Pancreas (tissue), 10 donors: ENCODE results near the gene SLMAP. TPM values are rescaled to one million over a fixed set of nuclear protein-coding genes. Genes with fewer than 3 reads are reported as not detected.

Source experiments
- ATAC-seq, 4 donors: fragments of 200-7000 bp; cut with Tn5 transposase; one replicate each; pipeline versions ENCODE4 v1.8.0 to v1.9.1; 2020; ENCODE audit warnings: mild to moderate bottlenecking in 4 of 4, moderate library complexity in 4 of 4
- DNase-seq, 6 donors: peaks; one replicate each; pipeline ENCODE4 v3.0.0-alpha.2; 2020
- FAIRE-seq: peaks from 2 replicates; lab custom pipeline; 2012; peaks lifted over from hg19 to GRCh38; lab: Jason Lieb, UNC
- H3K27ac ChIP-seq, 4 donors: fragments of 200-600 bp; sonication (generic); 1 replicate in 3 of 4; 2 replicates in 1 of 4; pipeline versions ENCODE4 v1.5.0 to v1.8.0; 2020
- H3K27me3 ChIP-seq, 4 donors: fragments of 200-600 bp; one replicate each; pipeline ENCODE4 v1.8.0; 2021
- H3K36me3 ChIP-seq, 3 donors: fragments of 200-600 bp; sonication (generic) in 1 of 3; one replicate each; pipeline versions ENCODE4 v1.5.0 to v1.8.0; 2020 to 2021
- H3K4me1 ChIP-seq, 3 donors: fragments of 200-600 bp; one replicate each; pipeline ENCODE4 v1.8.0; 2021
- H3K4me3 ChIP-seq, 4 donors: fragments of 200-600 bp; sonication (generic) in 2 of 4; one replicate each; pipeline versions ENCODE4 v1.5.0 to v1.8.0; 2020 to 2021
- H3K9me3 ChIP-seq, 4 donors: fragments of 200-600 bp; one replicate each; pipeline ENCODE4 v1.8.0; 2021
- WGBS, 2 donors: extraction: QIAGEN DNeasy Blood & Tissue Kit; methylation state at CpG; one replicate each; pipeline ENCODE4 v1.1.7; 2013; 5-methylcytosine and 5-hydroxymethylcytosine counted together
- intact Hi-C, 3 donors: fragments of 100-400 bp; cut with DNase I; formaldehyde crosslinking; loops; one replicate each; pipeline versions ENCODE4 v1.11.1 to v1.14.2; 2022
- polyA plus RNA-seq, 2 donors: library from polyadenylated mRNA; stranded (reverse); fragments of 200-250 nt; gene quantifications; one replicate each; pipeline ENCODE4 v1.2.3, GENCODE V29; 2013
- total RNA-seq, 6 donors: library from RNA; stranded (reverse); fragmentation: NEBNext Ultra II Directional in 4 of 6; extraction: Animal tissue kit (Norgen Biotek cat#: 25700) in 4 of 6; gene quantifications; one replicate each; pipeline versions ENCODE4 v1.2.1 to v1.2.4, GENCODE V29; 2021 to 2023
- TF ChIP-seq, protein P1 (sequence below), 4 donors: fragments of 200-600 bp; sonication (generic) in 3 of 4; IDR thresholded peaks; one replicate each; pipeline versions ENCODE4 v1.5.0 to v1.8.0; 2021; ENCODE audit warnings: antibody characterized with exemption in 4 of 4
- donor health status: healthy with polysubstance abuse.
- donor health status: DM: no; HTN: no; CAD: no; lungs with moderate emphysema.
- donor health status: DM: no; HTN: no; CAD: no.
- donor health status: control.
- donor health status: control.
- donor health status: Bipolar disorder and iron deficiency.
- donor health status: DM: yes; HTN: yes; CAD: no.
- donor health status: DM: no; HTN: no; CAD: no.
- donor health status: DM: no; HTN: no; CAD: no.
- donor health status: DM: yes; HTN: yes; CAD: no.

The SLMAP gene
- total and polyA plus RNA-seq, 8 donors = 9.0 to 39.6 (median 22.7) TPM

DNA sequence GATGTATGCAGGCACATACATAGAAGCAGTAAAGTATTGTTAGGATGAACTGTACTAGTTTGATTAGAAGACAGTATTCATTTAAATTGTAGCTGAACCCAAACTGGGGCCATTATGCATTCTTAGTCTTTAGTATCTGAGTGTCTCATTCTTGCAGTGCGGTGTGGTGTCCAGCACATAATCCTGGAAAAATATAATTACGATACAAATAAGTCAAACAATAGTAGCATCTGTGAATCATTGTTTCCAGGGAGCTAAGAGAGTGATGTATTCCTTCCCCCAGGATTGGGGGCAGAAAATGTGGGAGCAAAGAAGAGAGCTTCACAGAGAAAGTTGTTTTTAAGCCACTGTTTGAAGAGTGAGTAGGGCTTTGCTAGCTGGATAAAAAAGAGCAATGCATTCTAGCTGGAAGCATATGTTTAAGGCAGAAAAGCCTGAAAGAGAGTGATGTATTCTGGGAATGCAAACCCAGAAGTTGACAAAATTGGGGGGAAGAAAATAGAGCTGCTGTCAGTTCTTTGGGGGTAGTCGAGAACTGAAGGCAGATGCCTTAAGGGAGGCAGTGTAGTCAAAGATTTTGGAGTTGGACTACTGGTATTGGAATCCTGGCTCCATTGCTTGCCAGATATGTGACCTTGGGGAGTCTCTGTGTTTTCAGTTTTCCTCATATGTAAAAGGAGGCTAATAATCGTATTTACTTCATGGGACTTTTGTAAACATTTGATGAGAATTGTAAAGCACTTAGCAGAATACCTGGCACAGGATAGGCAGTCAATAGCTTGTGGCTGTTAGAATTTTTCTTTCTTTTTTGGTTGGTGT lies 14.1 kb downstream of the SLMAP start:
- Histone ChIP-seq H3K4me1 (peaks cover 7 to 9% (median 8%) of the 10 kb centered on the region in 3 donors), H3K27ac (peak overlapping the region in 1 of 4 donors; percentile 5), H3K36me3 (no peaks in the 10 kb centered on the region), H3K4me3 (no peak overlapping the region), H3K9me3 (no peaks in the 10 kb centered on the region), H3K27me3 (no peaks in the 10 kb centered on the region)
- WGBS, 2 donors = 47 to 50% methylated on average over 4 of the region's 4 CpGs
- TF ChIP-seq, protein P1, sequence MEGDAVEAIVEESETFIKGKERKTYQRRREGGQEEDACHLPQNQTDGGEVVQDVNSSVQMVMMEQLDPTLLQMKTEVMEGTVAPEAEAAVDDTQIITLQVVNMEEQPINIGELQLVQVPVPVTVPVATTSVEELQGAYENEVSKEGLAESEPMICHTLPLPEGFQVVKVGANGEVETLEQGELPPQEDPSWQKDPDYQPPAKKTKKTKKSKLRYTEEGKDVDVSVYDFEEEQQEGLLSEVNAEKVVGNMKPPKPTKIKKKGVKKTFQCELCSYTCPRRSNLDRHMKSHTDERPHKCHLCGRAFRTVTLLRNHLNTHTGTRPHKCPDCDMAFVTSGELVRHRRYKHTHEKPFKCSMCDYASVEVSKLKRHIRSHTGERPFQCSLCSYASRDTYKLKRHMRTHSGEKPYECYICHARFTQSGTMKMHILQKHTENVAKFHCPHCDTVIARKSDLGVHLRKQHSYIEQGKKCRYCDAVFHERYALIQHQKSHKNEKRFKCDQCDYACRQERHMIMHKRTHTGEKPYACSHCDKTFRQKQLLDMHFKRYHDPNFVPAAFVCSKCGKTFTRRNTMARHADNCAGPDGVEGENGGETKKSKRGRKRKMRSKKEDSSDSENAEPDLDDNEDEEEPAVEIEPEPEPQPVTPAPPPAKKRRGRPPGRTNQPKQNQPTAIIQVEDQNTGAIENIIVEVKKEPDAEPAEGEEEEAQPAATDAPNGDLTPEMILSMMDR (IDR thresholded peaks at IDR 0.05) = no peak
- FAIRE-seq (no peak), DNase-seq (no peak), ATAC-seq (peak; percentile 11 to 72 (median 48))
- intact Hi-C loops = no loop called here

DNA sequence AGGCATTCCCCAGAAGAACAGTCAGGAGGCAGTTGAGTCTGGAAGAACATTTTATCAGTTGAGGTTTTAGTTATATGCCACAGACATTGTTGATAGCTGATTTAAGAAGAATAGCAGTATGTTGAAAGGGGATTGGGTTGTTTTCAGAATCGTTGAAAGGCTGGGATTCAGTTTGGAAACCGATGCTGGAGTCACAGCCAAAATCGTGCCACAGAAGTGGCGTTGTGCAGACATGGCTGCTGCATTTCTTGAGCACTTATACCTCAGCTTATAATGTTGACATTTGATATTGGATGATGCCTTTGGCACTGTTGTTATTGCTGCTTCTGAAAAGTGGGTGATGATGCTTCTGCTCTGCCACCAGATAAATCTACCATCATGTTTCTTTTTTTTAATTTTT lies 16.1 kb downstream of the SLMAP start:
- TF ChIP-seq, protein P1 (IDR thresholded peaks at IDR 0.05) = no peak
- no peaks in the 10 kb centered on the region for H3K9me3 ChIP-seq
- 95 to 96% methylated on average over 4 of the region's 4 CpGs for WGBS, 2 donors
- peaks cover 6 to 9% (median 8%) of the 10 kb centered on the region in 3 donors for H3K4me1 ChIP-seq
- DNase-seq = no peak
- no peaks in the 10 kb centered on the region for H3K27me3 ChIP-seq
- ATAC-seq = no peak
- intact Hi-C loops = no loop called here
- H3K36me3 ChIP-seq = no peaks in the 10 kb centered on the region
- no peak overlapping the region for H3K4me3 ChIP-seq
- no peak overlapping the region for H3K27ac ChIP-seq
- FAIRE-seq = no peak

DNA sequence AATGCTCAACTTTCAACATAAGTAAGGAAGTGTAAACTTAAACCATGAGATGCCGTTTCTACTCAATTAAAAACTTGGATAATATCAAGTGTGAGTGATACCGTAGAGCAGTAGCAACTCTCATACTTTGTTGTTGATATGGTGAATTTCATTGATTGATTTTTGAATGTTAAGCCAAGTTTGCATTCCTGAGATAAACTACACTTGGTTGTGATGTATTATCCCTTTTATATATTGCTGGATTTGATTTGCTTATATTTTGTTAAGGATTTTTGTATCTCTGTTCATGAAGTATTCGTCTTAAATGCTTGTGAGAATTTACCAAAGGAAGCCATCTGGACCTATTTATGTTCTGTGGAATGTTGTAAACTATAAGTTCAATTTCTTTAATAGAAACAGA lies 21.7 kb downstream of the SLMAP start:
- WGBS, 2 donors = 12 to 13% methylated on average over 3 of the region's 3 CpGs
- no peaks in the 10 kb centered on the region for H3K9me3 ChIP-seq
- TF ChIP-seq, protein P1 (IDR thresholded peaks at IDR 0.05) = no peak
- DNase-seq (no peak), FAIRE-seq (no peak), ATAC-seq (peak; percentile 60 to 75 (median 69))
- H3K36me3 ChIP-seq = no peaks in the 10 kb centered on the region
- intact Hi-C loops = no loop called here
- H3K4me3 ChIP-seq = no peak overlapping the region
- H3K27me3 ChIP-seq = no peaks in the 10 kb centered on the region
- peaks cover 0 to 14% (median 10%) of the 10 kb centered on the region in 3 donors for H3K4me1 ChIP-seq
- peak overlapping the region in 2 of 4 donors; percentile 0 to 39 for H3K27ac ChIP-seq

DNA sequence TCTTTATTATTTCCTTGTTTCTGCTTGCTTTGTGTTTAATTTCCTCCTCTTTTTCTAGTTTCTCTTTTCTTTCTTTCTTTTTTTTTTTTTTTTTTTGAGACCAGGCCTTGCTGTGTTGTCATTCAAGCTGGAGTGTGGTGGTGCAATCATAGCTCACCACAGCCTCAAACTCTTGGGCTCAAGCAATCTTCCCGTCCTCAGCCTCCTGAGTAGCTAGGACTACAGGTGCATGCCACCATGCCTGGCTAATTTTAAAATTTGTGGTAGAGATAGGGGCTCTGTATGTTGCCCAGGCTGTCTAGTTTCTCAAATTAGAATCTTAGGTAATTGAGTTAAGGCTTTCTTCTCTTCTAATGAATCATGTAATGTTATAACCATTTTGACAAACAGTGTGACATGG lies 22.4 kb downstream of the SLMAP start:
- Histone ChIP-seq H3K4me1 (peaks cover 0 to 14% (median 10%) of the 10 kb centered on the region in 3 donors), H3K36me3 (no peaks in the 10 kb centered on the region), H3K27ac (peak overlapping the region in 2 of 4 donors; percentile 0 to 39), H3K27me3 (no peaks in the 10 kb centered on the region), H3K4me3 (no peak overlapping the region), H3K9me3 (no peaks in the 10 kb centered on the region)
- DNase-seq (no peak), FAIRE-seq (no peak), ATAC-seq (peak in 2 of 4 donors; percentile 36 to 54)
- 95 to 100% methylated on average over 1 of the region's 1 CpG for WGBS, 2 donors
- TF ChIP-seq, protein P1 (IDR thresholded peaks at IDR 0.05) = no peak
- intact Hi-C loops = no loop called here

DNA sequence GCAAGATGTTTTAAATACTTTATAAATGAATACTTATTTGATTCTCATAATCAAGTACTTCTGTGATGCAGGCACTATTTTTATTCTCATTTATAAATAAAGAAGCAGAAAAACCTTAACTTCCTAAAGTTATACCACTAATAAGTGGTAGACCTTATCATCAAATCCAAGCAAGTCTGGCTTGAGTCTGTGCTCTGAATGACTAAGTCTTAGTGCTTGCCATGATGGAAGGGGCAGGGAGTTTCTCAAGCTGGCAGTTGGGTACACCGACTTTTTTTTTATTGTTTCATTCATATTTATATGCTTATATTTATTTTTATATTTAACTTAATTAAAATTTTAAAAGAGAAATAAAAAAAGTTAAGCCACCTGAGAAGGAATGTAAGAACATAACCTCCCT lies 23.6 kb downstream of the SLMAP start:
- Histone ChIP-seq H3K9me3 (no peaks in the 10 kb centered on the region), H3K36me3 (no peaks in the 10 kb centered on the region), H3K27ac (no peak overlapping the region), H3K4me1 (peaks cover 4 to 21% (median 20%) of the 10 kb centered on the region in 3 donors), H3K27me3 (no peaks in the 10 kb centered on the region), H3K4me3 (no peak overlapping the region)
- DNase-seq (no peak), FAIRE-seq (no peak), ATAC-seq (no peak)
- intact Hi-C loops = no loop called here
- TF ChIP-seq, protein P1 (IDR thresholded peaks at IDR 0.05) = no peak
- WGBS, 2 donors = 93 to 99% methylated on average over 1 of the region's 1 CpG
